Endodermal cell (in vitro differentiated cells): ENCODE measurements around the gene BRAP. TPM values are rescaled to one million over a fixed set of nuclear protein-coding genes. Genes with fewer than 3 reads are reported as not detected.
A peak's percentile ranks its signal among the peaks of the same experiment; 100 is the strongest.
"Not testable (repeated sequence)": the region's sequence is repeated elsewhere in the genome, so short reads cannot be mapped to it uniquely, and the experiment has no call there.

ENCODE experiments used
- DNase-seq: peaks from one replicate; pipeline ENCODE4 v3.0.0-alpha.2; 2017
- H3K27ac ChIP-seq: 2 replicates; pipeline ENCODE4 v1.5.1; 2013; ENCODE audit warnings: mild to moderate bottlenecking, low read depth, low read length, moderate library complexity
- H3K27me3 ChIP-seq: 2 replicates; pipeline ENCODE4 v1.6.1; 2013; ENCODE audit warnings: mild to moderate bottlenecking, low read length, moderate library complexity; ENCODE audit not compliant: insufficient read depth, control insufficient read depth, poor library complexity, severe bottlenecking
- H3K36me3 ChIP-seq: 2 replicates; pipeline ENCODE4 v1.7.0; 2013; ENCODE audit warnings: mild to moderate bottlenecking, low read length, moderate library complexity; ENCODE audit not compliant: control insufficient read depth, insufficient read depth
- H3K4me1 ChIP-seq: one replicate; pipeline ENCODE4 v1.7.0; 2013; ENCODE audit warnings: low read length; ENCODE audit not compliant: control insufficient read depth, insufficient read depth
- H3K4me3 ChIP-seq: 2 replicates; pipeline ENCODE4 v1.5.1; 2013; ENCODE audit warnings: mild to moderate bottlenecking, low read length, moderate library complexity
- H3K9ac ChIP-seq: 2 replicates; pipeline ENCODE4 v1.6.1; 2013; ENCODE audit warnings: mild to moderate bottlenecking, low read length, moderate library complexity; ENCODE audit not compliant: poor library complexity, severe bottlenecking; ENCODE audit errors: extremely low read depth
- H3K9me3 ChIP-seq: 2 replicates; pipeline ENCODE4 v1.6.1; 2013; ENCODE audit warnings: mild to moderate bottlenecking, low read length, moderate library complexity; ENCODE audit not compliant: control insufficient read depth
- H3K27ac Mint-ChIP-seq: 2 replicates; pipeline ENCODE4 v1.8.0; 2020; ENCODE audit warnings: mixed read lengths
- H3K27me3 Mint-ChIP-seq: 2 replicates; pipeline ENCODE4 v1.8.0; 2021; ENCODE audit warnings: mild to moderate bottlenecking, mixed read lengths; ENCODE audit not compliant: insufficient read depth
- H3K36me3 Mint-ChIP-seq: 2 replicates; pipeline ENCODE4 v1.8.0; 2020; ENCODE audit warnings: low read depth, mixed read lengths
- H3K4me1 Mint-ChIP-seq: 2 replicates; pipeline ENCODE4 v1.8.0; 2020; ENCODE audit warnings: mixed read lengths
- H3K4me3 Mint-ChIP-seq: 2 replicates; pipeline ENCODE4 v1.8.0; 2020; ENCODE audit warnings: mild to moderate bottlenecking, moderate library complexity, mixed read lengths
- H3K9me3 Mint-ChIP-seq: 2 replicates; pipeline ENCODE4 v1.8.0; 2020; ENCODE audit warnings: mild to moderate bottlenecking, mixed read lengths
- CTCF ChIP-seq: fragments of 200-600 bp; sonication (generic); conservative IDR thresholded peaks from 2 replicates; pipeline ENCODE4 v1.5.0; 2021; ENCODE audit warnings: antibody characterized with exemption, mild to moderate bottlenecking
- WGBS, 2 experiments: methylation state at CpG; one replicate each; pipeline versions ENCODE4 v1.1.5 to v1.1.7; 2013; ENCODE audit warnings: missing lambda C conversion rate in 2 of 2, mixed read lengths in 1 of 2; ENCODE audit not compliant: insufficient coverage in 1 of 2, insufficient read length in 1 of 2; 5-methylcytosine and 5-hydroxymethylcytosine counted together
- total RNA-seq, 2 donors: library from RNA; stranded (reverse); fragmentation: NEBNext Ultra II Directional in 1 of 2; extraction: Animal tissue kit (Norgen Biotek cat#: 25700) in 1 of 2; gene quantifications; 2 replicates in 1 of 2; 3 replicates in 1 of 2; pipeline ENCODE4 v1.2.1, GENCODE V29; 2021

The BRAP gene
- total RNA-seq, 2 donors from 2014 or later = 23.6 to 24.5 TPM

- Mint-ChIP-seq H3K27ac (no peak overlapping the region), H3K27me3 (no peaks in the 10 kb centered on the region), H3K4me3 (no peak overlapping the region), H3K9me3 (peaks cover 4% of the 10 kb centered on the region), H3K36me3 (no peaks in the 10 kb centered on the region), H3K4me1 (peaks cover 5% of the 10 kb centered on the region)
- H3K27ac ChIP-seq = no peak overlapping the region
- peaks cover 5% of the 10 kb centered on the region for H3K9me3 ChIP-seq
- no peak for DNase-seq
- H3K4me3 ChIP-seq = no peak overlapping the region
- H3K4me1 ChIP-seq = no peaks in the 10 kb centered on the region
- H3K9ac ChIP-seq = no peak overlapping the region
- no peaks in the 10 kb centered on the region for H3K36me3 ChIP-seq
- TF ChIP-seq CTCF = no peak
- H3K27me3 ChIP-seq = no peaks in the 10 kb centered on the region
- 100% methylated on average over 2 of the region's 2 CpGs for WGBS, 2 experiments
These were observed 83.4 kb downstream of the BRAP start for GRCh38 chr12:111602348-111602747.

GRCh38 chr12:111600986-111601385, 84.8 kb downstream of the BRAP start:
- not testable (repeated sequence) for H3K36me3 Mint-ChIP-seq, H3K4me1 ChIP-seq, H3K9ac ChIP-seq, H3K27ac Mint-ChIP-seq, H3K27me3 Mint-ChIP-seq, H3K36me3 ChIP-seq, H3K9me3 ChIP-seq, H3K27me3 ChIP-seq, H3K27ac ChIP-seq, H3K4me3 ChIP-seq, H3K9me3 Mint-ChIP-seq, H3K4me3 Mint-ChIP-seq, DNase-seq
- H3K4me1 Mint-ChIP-seq = peaks cover 12% of the 10 kb centered on the region
- WGBS, 2 experiments = 92 to 95% methylated on average over 11 to 12 of the region's 12 CpGs

- Histone ChIP-seq H3K36me3 (no peaks in the 10 kb centered on the region), H3K4me3 (peak overlapping the region; percentile 84), H3K9ac (peak overlapping the region; percentile 69), H3K4me1 (no peaks in the 10 kb centered on the region), H3K27ac (peak overlapping the region; percentile 95), H3K27me3 (no peaks in the 10 kb centered on the region), H3K9me3 (peaks cover 5% of the 10 kb centered on the region)
- Mint-ChIP-seq H3K4me1 (peaks cover 12% of the 10 kb centered on the region), H3K36me3 (no peaks in the 10 kb centered on the region), H3K4me3 (peak overlapping the region; percentile 94), H3K27ac (peak overlapping the region; percentile 50), H3K27me3 (no peaks in the 10 kb centered on the region), H3K9me3 (peaks cover 4% of the 10 kb centered on the region)
- TF ChIP-seq CTCF = no peak
- DNase-seq = no peak
- 31 to 60% methylated on average over 3 to 5 of the region's 5 CpGs for WGBS, 2 experiments
These were observed 85.5 kb downstream of the BRAP start for GRCh38 chr12:111600205-111600642.
